Fibroblast of skin of left biceps (primary cell): ENCODE results near the gene LUZP1.

ENCODE experiments used
- DNase-seq, 2 experiments: peaks; one replicate each; pipeline ENCODE4 v3.0.0-alpha.2; 2013; ENCODE audit warnings: low read depth in 2 of 2

LUZP1 gene

DNA sequence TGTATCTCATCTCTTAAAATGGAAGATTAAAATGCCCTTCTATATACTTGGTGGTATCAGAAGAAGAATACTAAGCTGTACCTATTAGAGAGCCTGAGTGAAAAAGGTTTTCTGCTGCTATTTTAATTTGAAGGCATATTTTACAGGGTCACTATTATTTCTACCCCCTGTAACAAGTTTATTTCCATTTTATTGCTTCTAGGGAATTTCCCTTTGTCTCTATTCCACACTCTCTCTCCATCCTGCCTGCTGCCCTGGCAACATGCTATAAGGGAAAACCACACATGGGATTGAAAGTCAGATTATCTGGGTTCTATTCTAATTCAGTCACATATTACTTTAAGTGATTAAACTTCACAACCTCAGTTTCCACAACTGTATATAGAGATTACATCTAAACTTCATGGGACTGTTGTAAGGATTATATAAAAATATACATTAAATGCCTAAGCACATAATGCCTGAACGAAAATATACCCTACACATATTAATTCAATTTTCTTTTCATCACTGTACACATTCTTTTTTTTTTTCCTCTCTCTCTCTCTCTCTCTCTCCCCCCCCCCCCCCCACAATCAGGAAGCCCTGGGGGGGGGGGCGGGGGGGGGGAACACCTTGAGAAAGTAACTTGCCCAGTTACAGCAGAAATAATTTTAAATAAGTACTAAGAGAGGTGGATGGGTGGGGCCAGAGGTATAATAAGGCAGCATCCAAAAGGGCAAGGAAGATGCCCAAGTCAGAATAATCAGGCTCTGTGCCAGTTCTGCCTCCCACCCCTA is 51.5 kb downstream of the LUZP1 start:
- no peak for DNase-seq

DNA sequence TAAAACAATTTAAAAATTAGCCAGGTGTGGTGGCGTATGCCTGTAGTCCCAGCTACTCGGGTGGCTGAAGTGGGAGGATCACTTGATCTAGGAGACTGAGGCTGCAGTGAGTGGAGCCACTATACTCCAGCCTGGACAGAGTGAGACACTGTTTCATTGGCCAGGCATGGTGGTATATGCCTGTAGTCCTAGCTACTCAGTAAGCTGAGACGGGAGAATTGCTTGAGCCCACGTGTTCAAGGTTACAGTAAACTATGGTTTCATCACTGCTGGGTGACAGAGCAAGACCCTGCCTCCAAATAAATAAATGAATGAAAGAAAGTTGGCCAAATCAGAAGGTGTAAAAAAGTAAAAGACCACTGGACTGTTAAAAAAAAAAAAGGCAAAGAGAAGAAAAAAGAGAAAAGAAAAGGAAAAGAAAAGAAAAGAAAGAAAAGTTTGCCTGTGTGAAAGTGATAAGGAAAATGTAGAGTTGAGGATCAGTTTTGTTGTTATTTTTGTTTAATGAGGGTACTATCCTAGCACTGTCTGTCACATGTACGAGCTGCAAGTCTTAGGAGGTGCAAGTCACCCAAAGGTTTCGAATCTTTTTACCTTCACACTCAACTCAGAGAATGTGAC is 52.3 kb downstream of the LUZP1 start:
- no peak for DNase-seq

DNA sequence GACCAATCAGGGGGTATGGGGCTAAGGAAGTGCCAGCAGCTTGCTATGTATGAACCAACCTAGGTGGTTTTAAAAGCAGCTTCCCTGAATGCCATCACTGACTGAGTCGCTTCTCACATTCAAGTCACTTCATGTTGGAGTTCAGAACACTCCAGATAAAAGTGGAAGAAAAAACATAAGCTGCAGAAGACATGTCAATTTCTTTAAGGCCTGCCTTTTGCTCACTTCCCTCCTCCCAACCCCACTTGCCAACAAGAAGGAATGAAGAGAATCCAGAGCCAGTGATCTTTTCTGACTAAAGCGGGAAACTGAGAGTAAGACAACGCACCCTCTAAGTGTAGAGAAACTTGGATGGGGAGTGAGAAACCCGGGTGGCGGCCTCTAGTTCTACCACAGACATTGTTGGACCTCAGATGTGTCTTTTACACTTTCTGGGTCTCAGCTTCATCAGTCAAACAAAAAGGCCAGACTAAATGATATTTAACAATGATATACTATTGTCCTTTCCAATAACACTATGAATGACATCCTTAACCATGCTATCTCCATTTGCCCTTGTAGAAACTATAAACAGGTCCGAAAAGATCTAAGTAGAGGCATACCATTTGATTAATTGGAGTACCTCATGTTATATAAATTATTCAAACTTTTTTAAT is 54.1 kb downstream of the LUZP1 start:
- no peak for DNase-seq

DNA sequence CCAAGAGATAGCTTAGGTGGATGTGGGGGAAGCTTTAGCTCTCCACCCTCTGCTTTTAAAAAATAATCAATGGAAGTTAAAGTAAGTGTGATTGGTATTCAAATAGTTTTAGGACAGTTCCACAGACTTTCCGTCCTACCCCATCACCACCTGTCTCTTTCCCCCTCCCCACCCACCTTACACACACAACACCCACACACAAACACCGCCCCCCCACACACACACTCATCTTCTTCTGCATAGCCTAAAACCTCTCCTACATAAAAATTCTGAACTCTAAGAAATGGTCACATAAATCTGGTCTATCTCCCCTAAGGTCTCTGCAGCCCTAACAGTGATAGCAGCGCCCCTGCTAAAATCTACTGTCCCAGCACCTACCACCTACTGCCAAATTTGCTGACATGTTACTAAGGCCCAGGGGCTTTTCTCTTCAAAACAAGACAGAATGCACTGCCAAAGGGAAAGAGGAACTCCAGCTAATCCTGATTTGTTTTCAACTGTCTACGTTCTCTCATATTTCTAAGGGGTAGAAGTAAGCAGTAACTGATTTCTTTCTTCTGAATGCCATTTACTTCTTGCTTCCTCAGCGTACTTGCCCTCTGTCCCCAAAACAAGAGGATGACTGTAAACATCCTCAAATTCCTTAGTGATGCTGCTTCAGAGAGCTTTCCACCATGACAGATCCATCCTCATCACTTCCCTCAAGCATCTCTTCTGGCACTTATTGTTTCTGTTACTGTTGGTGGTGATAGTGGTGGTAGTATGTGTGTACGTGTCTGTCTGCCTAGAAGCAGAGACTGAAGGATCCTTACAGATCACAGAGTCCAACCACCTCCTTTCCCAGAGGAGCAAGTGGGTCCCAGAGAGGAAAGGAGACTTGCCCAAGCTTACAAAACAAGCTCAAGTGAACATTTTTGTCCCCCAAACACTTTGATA is 56.8 kb downstream of the LUZP1 start:
- no peak for DNase-seq

DNA sequence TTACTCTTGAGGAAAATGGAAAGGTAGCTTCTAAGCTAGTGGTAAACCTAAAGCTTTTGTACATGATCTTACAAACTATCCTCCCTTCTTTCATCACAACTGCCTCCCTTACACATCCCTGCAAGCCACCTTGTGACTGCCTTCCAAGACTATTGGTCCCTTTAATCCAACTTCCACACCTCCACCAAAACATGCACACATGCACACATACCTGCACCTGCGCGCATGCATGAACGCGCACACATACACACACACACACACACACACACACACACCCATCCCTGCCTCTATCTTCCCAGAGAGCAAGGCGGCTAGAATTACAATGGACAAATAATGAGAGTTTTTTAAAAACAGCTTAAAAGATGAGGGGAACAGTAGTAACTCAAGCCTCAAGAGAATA is 58.3 kb downstream of the LUZP1 start:
- no peak for DNase-seq

DNA sequence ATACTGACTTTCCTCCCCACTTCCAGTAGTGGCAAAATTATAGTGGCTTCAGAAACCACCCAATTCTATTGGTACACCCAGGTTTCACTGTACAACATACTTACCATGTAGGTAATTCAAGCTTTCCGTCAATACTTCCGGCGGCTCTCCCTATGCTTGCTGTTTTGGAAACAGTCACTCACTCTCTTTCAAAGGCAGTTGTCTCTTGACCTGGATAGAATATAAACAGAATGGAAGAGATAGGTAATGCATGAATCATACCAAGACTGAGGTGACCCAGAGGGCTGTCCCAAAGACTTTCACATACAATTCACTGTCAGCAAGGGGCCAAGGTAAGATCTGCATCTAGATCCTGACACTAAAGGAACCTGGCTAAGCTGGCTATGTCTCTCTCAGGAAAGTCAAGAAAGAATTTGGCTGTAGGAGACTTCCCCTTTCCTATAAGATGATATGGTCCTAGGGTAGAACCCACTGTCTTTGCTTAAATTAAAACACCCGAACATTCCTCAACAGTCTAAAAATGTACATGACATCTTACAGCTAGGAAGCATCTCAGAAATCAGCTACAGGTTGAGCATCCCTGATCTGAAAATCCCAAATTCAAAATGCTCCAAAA is 59.6 kb downstream of the LUZP1 start:
- DNase-seq: no peak

DNA sequence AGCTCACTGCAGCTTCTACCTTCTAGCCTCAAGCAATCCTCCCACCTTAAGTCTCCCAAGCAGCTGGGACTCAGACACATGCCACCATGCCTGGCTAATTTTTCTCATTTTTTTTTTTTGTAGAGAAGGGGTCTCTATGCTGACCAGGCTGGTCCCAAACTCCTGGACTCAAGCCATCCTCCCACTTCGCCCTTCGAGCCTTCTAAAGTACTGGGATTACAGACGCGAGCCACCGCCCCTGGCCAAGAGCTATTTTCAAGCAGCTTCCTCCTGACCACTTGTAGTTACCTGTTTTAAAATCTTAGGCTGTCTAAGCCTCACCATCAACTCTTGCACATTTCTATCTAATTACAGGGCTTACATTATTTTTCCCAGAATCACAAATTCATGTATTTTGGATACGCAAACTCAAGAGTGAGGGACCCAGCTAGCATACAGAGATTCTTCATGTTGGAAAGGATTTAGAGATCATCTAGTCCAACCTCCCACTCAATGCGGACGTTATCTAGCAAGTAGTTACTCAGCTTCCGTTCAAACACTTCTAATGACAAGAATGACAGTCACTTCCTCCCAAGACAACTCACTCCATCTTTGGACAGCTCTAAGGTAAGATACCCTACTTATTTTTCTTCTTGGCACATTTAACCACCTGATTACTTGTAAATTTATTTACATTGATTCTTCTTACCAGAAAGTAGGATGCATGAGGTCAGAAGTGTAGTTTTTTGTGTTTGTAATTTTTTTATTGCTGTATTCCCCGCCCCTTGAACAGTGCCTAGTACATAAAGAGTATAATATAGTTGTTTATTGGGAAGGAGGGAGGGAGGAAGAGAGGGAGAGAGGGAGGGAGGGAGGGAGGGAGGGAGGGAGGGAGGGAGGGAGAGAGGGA is 65.4 kb downstream of the LUZP1 start:
- no peak for DNase-seq

DNA sequence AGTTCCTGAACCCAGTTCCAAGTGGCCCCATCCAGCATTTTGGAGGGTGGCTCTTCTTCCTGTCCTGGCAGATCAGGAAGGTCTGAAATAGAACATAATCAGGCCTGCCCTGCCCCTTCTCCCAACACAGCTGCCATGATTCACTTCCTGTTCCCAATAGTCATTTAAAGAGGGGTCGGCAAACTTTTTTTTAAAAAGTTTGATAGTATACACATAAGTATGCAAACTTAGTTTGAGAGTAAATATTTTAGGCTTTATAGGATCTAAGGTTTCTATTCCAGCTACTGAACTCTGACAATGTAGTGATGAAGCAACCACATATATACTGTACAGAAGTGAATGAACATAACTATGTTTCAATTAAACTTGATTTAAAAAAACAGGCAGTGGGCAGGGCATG is 66.4 kb downstream of the LUZP1 start:
- peak in 1 of 2 experiments; percentile 12 for DNase-seq

DNA sequence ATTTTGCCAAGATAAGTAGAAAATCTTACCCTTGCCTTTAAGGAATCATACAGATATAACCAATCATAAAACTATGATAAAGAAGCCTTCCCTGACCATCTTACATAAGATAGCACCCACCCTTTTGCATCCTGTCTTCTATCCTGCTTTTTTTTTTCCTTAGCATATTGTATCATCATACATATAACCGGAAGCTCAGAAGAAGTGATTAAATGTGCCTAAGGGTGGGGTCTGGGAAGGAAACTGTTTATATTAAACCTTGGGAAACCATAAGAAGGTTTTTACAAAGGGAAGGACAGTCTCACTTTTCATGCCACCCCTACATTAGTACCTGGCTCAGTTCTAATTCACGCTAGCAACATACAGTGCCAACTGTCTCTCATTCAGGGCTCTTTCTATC is 66.8 kb downstream of the LUZP1 start:
- DNase-seq: no peak

DNA sequence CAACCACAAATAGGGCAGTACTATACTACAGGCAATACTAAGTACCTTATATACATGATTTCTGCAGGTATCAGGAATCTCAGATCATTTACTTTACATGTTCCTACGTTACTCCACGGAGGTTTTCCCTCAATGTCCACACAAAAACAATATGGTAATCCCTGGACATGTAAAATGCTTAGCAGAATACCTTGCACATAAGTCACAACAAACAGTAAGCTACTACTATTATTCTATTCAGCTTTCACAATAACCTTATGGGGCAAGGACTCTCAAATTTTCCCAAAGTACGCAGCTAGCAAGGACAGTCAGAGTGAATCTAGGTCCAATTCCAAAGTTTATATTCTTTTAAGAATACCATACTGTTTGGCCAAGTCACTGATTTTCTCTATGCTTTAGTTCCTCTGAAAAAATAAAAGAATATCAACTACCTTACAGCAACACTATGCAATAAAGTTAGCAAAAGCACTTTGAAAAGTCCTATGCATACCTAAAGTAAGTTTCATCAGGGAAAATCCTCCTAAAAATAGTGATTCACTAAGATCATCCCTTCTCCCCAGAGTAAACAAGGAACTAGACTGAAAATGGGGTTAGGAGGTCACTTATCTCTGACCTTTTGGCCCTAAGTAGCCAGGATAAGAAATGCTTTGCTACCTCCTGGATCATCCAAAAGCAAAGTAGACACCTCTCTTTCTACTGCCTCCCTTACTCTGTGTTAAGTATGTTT is 67.4 kb downstream of the LUZP1 start:
- peak in 1 of 2 experiments; percentile 9 for DNase-seq

DNA sequence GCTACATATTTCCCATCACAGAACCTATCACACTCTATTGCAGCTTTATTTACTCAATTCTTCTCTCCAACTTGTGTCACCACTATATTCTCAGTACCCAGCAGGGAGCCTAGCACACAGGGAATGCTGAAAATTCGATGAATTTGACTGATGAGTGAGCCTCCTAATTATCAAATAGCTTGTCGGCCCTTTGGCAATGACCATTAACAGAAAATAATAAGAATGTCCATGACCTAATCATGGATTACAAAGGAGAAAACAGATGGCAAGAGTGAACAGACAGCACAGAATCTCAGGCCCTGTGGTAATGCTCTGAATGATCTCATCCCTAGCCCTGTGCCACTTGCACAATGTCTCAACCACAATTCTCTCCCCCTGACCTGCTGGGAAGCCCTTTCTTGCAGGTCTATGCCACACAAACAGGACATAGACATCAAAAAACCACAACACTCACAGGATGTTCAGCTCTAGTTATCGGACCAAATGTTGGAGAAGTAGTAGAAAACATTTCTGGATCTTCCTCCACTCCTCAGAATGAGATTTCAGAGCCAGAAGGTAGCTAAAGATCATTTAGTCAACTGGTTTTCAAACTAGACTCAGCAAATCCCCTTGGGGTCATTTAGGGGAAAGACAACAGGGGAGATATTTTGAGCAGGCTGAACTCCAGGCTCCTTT is 68.4 kb downstream of the LUZP1 start:
- peak; percentile 47 to 59 for DNase-seq

DNA sequence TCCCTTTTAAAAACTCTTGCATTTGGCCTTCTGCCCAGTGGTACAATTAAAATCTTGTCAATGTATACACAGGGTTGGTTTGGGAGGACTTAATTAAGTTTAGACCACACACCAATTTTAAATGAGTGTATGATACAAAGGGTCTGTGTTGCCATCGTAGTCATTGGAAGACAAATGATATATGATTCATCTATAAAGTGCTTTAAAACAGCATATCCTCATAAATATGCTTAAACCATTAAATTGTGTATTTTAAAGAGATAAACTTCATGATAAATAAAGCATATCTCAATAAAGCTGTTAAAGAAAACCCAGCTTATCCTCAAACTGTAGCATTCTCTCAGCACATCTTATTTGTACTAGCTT is 69.5 kb downstream of the LUZP1 start:
- DNase-seq: no peak

DNA sequence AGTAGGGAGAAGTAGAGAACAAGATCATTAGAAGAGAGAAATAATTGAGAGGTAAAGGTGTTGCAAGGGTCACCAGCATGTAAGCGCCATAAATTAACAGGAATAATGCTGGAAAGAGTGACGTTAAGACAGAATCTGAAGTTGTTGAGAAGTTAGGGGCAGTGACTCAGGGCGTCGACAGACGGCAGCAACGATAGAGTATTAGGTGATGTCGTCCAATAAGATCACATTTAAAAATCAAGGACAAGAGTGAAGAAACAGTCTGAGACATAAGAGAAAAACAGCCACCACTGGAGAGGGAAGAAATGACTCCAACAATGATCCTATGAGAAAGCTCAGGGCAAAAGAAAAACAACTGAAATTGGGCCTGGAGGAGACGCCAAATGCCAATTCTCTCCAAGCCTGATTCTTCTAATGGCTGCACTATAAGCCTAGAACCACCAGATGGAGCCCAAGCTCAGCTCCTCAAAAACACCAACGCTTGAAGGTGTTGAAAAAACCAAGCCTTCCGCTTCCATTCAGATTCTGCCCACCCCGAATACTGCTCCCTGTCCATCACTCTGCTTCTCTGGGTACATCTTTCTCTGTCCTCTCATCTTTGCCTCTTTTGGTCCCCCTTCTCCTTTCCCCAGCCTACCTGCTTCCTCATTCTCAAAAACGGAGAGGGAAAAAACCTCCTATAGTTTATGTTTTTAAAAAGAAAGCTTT is 70.0 kb downstream of the LUZP1 start:
- peak; percentile 35 to 41 for DNase-seq

DNA sequence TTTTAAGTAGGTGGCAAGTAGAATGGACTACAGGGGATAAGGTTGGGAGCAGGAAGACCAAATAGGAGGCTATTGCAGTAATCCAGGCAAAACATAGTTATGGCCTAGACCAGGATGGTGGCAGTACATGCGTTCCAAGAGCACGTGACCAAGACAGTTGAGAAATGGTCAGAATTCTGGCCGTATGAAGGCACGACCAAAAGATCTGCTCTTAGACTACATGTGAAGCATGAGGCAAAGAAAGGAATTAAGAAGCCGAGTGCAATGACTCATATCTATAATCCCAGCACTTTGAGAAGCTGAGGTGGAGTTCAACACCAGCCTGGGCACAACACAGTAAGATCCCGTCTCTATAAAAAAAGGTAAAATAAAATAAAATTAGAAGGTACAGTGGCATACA is 71.3 kb downstream of the LUZP1 start:
- DNase-seq: no peak

DNA sequence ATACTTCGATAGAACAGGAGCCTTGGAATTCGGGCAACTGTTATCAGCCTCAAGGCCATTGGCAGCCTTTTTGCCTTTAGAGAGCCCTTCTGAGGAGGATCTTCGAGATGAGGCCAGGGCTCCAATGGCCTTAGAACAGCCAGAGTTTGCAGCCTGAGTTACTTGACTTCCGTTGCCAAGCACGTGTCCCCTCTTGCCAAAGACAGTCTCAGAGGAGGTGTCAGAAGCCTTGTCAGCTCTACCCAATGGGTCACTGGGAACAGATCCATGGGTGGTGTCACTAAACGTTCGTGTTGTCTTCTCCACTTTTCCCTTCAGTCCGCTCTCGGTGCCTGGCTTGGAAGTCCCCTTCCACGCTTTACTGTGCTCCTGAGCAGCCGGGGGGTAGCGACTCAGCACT is 76.2 kb downstream of the LUZP1 start:
- no peak for DNase-seq

DNA sequence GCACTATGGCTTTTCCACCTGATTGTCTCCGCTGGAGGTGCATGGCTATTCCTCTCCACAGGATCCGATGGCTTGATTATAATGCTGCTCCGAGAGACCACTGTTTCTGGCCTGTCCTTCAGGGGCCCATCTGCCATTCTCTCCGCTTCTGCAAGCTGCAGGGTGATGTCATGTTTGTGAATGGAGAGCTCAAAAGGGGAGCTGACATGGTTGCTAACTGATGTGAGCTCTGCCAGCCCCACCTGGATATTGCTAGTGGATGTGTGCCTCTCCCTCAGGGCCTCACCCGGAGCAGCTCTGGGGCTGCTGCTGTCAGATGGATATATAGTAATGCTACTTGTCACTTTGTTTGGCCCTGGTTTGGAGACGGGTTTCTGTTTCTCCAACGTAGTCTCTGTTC is 77.1 kb downstream of the LUZP1 start:
- no peak for DNase-seq

DNA sequence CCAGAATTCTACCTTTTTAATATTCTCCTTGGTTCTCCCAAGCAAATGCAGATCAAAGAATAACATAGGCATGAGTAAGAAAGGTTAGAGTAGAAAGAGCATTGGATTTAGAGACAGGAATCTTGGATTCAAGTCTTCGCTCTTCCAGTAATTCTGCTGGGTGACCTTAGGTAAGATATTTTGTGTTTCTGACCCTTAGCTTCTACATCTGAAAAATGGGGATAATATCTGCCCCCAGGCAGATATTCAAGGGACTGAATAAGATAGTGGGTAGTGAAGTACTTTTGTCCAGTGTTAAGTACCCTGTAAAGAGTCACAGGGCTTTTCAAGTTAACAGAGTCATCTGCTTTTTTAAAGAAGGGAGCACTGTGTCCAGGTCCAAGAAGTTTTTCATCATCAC is 78.6 kb downstream of the LUZP1 start:
- DNase-seq: no peak

DNA sequence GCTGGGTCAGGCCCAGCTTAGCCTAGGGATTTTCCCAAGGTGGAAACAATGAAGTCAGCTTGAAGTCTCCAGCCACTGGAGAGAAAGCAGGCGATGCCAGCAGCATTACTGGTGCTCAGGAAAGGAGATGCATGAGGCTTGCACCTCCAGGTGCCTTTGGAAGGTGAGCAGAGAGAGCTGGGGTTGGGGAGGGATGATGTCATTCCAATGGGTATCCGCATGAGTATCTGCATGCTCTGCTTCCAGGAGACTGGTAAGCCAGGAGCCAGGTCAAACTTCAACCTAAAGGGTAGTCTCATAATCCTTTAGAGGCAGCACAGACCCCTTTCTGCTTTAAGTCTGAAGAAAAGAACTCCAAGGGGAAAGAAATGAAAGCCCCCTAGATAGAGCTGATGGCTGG is 80.6 kb downstream of the LUZP1 start:
- DNase-seq: no peak

DNA sequence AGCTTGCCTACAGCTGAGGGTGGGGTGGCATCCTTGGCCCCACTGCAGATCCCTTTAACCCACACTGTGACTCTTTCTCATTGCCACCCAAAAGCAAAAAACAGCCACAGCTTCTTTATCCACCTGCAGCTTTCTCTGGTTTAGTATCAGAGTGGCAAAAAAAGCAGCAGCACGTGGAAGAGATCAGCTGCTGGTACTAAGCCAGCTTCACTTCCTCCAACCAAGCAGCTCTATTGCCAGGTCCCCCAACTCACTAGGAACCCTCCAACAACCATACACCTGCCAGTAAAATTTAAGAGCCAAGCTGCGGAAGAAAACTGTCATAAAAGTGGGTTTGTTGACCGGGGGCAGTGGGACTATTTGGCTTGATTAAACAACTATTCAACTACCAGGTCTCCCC is 83.0 kb downstream of the LUZP1 start:
- DNase-seq: no peak
